Ishikawa (cell line): ENCODE results near the gene RALGPS2.

Experiments used
- CEBPB ChIP-seq: IDR thresholded peaks from 2 replicates; pipeline ENCODE4 v1.6.1; 2012
- CREB1 ChIP-seq: IDR thresholded peaks from 2 replicates; pipeline ENCODE4 v1.6.1; 2012; ENCODE audit warnings: low read depth
- EGR1 ChIP-seq: IDR thresholded peaks from 2 replicates; pipeline ENCODE4 v1.6.1; 2012
- EP300 ChIP-seq: IDR thresholded peaks from 2 replicates; pipeline ENCODE4 v1.6.1; 2012; ENCODE audit warnings: borderline replicate concordance
- FOXM1 ChIP-seq: IDR thresholded peaks from 2 replicates; pipeline ENCODE4 v1.6.1; 2012; ENCODE audit warnings: low read depth, borderline replicate concordance
- NFIC ChIP-seq: IDR thresholded peaks from 2 replicates; pipeline ENCODE4 v1.6.1; 2012
- RAD21 ChIP-seq: IDR thresholded peaks from 2 replicates; pipeline ENCODE4 v1.6.1; 2012; ENCODE audit warnings: low read depth
- TAF1 ChIP-seq: IDR thresholded peaks from 2 replicates; pipeline ENCODE4 v1.6.1; 2012; ENCODE audit warnings: low read depth, mild to moderate bottlenecking
- TCF12 ChIP-seq: IDR thresholded peaks from 2 replicates; pipeline ENCODE4 v1.6.1; 2012; ENCODE audit warnings: low read depth
- TEAD4 ChIP-seq: IDR thresholded peaks from 2 replicates; pipeline ENCODE4 v1.6.1; 2012
- YY1 ChIP-seq: IDR thresholded peaks from 2 replicates; pipeline ENCODE4 v1.6.1; 2012; ENCODE audit warnings: low read depth
- ZBTB7A ChIP-seq: IDR thresholded peaks from 2 replicates; pipeline ENCODE4 v1.6.1; 2012; ENCODE audit warnings: low read depth
- TF ChIP-seq, protein P1 (sequence below): IDR thresholded peaks from 2 replicates; pipeline ENCODE4 v1.6.1; 2012
- TF ChIP-seq, protein P2 (sequence below): IDR thresholded peaks from 2 replicates; pipeline ENCODE4 v1.6.1; 2012
- TF ChIP-seq, protein P3 (sequence below): IDR thresholded peaks from 2 replicates; pipeline ENCODE4 v1.6.1; 2012; ENCODE audit warnings: low read depth, mild to moderate bottlenecking

The RALGPS2 gene

DNA sequence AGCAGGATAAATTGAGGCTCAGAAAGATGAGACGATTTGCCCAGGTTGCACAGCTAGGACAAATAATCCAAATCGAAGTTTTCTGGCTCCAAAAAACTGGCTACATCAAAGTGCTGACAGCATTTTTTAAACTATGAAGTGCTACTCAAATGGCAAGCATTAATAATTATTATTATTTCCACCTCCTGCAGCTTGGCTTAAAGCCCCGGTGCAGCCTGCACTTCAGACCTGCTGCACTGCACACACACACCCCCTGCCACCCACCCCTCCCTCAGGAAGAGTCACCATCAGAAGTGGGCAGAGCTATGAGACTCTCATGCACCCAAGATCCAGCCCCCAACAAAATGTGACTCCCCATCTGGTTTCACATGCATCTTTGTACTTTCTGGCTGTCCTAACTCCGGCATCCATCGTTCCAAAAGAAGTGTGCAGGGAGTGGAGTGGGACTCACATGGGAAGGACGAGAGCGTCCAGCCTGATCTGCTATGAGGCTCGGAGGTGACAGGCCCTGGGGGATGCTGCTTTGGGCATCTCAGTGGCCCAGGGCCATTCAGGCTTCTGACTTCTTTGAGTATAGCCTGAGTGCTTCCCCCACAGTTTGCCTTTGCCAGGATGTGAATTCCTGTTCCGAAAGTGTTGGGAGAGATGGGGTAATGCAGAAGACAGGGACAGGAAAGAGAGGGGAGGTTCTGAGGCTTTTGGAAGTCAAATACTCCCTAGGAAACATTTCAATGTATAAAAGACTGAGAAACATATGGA lies 235.6 kb downstream of the RALGPS2 start:
- TF ChIP-seq, protein P1, sequence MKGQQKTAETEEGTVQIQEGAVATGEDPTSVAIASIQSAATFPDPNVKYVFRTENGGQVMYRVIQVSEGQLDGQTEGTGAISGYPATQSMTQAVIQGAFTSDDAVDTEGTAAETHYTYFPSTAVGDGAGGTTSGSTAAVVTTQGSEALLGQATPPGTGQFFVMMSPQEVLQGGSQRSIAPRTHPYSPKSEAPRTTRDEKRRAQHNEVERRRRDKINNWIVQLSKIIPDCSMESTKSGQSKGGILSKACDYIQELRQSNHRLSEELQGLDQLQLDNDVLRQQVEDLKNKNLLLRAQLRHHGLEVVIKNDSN = no peak
- no peak for TF ChIP-seq CREB1

DNA sequence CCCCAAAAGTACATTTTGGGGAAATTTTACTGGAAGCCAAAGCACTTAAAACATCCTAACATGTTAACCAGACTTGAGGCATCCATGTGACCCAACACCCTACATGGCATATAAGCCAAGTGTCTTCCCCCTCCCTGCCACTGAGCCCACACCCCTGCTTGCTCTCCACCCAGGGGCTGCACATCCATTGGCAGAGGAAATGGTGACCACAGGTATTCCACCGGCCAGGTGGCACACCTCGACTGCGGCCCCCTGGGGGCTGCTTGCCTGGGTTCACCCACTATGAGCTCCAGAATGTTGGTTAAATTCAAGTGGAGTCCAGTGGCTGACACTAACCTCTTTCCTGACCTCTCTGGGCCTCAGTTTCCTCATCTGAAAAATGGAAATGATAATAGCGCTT lies 236.3 kb downstream of the RALGPS2 start:
- TF ChIP-seq EP300 (no peak), EGR1 (no peak), TCF12 (no peak), TAF1 (no peak), CREB1 (no peak), NFIC (no peak), CEBPB (no peak), YY1 (no peak), TEAD4 (no peak), ZBTB7A (no peak), FOXM1 (no peak), RAD21 (no peak)
- TF ChIP-seq, protein P1 = no peak
- TF ChIP-seq, protein P2, sequence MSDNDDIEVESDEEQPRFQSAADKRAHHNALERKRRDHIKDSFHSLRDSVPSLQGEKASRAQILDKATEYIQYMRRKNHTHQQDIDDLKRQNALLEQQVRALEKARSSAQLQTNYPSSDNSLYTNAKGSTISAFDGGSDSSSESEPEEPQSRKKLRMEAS = no peak
- TF ChIP-seq, protein P3, sequence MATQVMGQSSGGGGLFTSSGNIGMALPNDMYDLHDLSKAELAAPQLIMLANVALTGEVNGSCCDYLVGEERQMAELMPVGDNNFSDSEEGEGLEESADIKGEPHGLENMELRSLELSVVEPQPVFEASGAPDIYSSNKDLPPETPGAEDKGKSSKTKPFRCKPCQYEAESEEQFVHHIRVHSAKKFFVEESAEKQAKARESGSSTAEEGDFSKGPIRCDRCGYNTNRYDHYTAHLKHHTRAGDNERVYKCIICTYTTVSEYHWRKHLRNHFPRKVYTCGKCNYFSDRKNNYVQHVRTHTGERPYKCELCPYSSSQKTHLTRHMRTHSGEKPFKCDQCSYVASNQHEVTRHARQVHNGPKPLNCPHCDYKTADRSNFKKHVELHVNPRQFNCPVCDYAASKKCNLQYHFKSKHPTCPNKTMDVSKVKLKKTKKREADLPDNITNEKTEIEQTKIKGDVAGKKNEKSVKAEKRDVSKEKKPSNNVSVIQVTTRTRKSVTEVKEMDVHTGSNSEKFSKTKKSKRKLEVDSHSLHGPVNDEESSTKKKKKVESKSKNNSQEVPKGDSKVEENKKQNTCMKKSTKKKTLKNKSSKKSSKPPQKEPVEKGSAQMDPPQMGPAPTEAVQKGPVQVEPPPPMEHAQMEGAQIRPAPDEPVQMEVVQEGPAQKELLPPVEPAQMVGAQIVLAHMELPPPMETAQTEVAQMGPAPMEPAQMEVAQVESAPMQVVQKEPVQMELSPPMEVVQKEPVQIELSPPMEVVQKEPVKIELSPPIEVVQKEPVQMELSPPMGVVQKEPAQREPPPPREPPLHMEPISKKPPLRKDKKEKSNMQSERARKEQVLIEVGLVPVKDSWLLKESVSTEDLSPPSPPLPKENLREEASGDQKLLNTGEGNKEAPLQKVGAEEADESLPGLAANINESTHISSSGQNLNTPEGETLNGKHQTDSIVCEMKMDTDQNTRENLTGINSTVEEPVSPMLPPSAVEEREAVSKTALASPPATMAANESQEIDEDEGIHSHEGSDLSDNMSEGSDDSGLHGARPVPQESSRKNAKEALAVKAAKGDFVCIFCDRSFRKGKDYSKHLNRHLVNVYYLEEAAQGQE = no peak

DNA sequence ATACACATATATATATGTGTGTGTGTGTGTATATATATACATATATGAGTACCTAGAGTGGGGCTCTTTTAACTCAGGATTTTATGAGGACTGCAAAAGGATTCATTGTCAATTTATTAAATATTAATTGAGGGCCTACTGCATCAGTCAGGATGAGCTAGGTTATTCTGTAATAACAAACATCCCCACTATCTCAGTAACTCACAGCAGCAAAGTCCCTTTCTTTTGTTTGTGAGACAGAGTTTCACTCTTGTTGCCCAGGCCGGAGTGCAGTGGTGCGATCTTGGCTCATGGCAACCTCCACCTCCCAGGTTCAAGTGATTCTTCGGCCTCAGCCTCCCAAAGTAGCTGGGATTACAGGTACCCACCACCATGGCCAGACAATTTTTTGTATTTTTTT lies 236.8 kb downstream of the RALGPS2 start:
- TF ChIP-seq YY1 (no peak), TAF1 (no peak), RAD21 (no peak), CEBPB (no peak), TEAD4 (no peak), ZBTB7A (no peak), FOXM1 (no peak), NFIC (no peak), CREB1 (no peak), TCF12 (no peak)
- TF ChIP-seq, protein P3 = no peak
- TF ChIP-seq, protein P1 = no peak

DNA sequence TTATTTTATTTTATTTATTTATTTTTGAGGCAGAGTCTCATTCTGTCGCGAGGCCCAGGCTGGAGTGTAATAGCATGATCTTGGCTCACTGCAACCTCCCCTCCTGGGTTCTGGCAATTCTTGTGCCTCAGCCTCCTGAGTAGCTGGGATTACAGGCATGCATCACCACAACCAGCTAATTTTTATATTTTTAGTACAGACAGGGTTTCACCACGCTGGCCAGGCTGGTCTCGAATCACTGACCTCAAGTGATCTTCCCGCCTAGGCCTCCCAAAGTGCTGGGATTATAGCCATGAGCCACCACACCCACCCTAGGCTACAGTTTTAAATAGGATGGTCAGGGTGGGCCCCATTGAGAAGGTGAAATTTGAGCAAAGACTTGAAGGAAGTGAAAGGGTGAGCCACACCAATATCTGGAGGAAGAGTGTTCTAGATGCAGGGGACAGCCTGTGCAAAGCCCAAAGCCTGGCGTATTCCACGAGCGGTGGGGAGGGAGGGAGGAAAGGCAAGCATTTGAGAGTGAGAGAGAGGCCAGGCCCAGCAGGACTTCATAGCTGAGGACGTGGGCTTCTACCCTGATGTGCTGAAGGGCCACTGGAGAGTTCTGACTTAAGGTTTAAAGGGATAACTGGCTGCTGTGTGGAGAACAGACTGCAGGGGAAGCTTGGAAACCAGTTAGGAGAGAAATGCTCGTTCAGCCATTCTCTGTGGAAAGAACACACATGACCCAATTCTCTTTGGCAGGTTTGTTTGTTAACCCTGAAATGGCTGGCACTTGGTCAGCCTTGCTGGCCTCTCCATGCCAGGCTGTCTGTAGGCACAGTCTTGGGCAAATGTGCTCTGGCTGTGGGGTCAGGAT lies 238.0 kb downstream of the RALGPS2 start:
- no peak for TF ChIP-seq YY1
- TF ChIP-seq CREB1 = no peak
- TF ChIP-seq TEAD4 = no peak
- TF ChIP-seq TCF12 = no peak
- no peak for TF ChIP-seq ZBTB7A
- TF ChIP-seq FOXM1 = no peak
- TF ChIP-seq EGR1 = no peak
- TF ChIP-seq, protein P1 = no peak
- TF ChIP-seq, protein P3 = no peak
- TF ChIP-seq TAF1 = no peak
- no peak for TF ChIP-seq CEBPB
- TF ChIP-seq, protein P2 = no peak
- TF ChIP-seq RAD21 = no peak
- no peak for TF ChIP-seq EP300
- TF ChIP-seq NFIC = no peak
